Testis (tissue), 2 donors: ENCODE results near the gene KIF16B.

Experiments
- CTCF ChIP-seq, 3 experiments: fragments of 450-650 bp in 2 of 3; fragments of 200-600 bp in 1 of 3; sonication (generic) in 1 of 3; IDR thresholded peaks; one replicate each; pipeline ENCODE4 v1.5.1; 2016 to 2019; ENCODE audit warnings: antibody characterized with exemption in 3 of 3, mild to moderate bottlenecking in 2 of 3, moderate library complexity in 1 of 3
- POLR2A ChIP-seq: fragments of 450-650 bp; IDR thresholded peaks from one replicate; pipeline ENCODE4 v1.6.1; 2017; ENCODE audit warnings: antibody characterized with exemption, mild to moderate bottlenecking, moderate library complexity

DNA sequence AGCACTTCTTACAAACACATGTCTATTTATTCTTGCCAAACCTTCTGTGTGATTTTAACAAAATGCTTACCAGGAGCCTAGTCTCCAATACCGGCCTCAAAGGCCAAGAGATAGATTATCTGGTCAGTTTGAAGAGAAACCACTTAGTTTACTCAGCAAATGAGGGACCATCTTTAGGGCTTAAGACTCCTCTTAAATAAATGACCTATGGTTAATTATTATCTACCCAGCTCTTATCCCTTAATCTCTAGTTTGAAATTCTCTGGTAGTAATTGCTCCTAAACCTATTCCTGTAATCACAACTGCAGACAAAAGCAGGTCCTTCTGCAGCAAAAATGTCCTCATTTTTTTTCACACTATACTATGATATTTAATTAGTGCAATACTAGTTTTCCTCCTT lies 301.8 kb downstream of the KIF16B start:
- TF ChIP-seq CTCF (IDR thresholded peaks at IDR 0.05): no peak
- TF ChIP-seq POLR2A: no peak
